ENCODE data around the gene CTNNAL1. TPM values are rescaled to one million over a fixed set of nuclear protein-coding genes. Genes with fewer than 3 reads are reported as not detected.
A peak's percentile ranks its signal among the peaks of the same experiment; 100 is the strongest.
"Not testable (repeated sequence)": the region's sequence is repeated elsewhere in the genome, so short reads cannot be mapped to it uniquely, and the experiment has no call there.

The CTNNAL1 gene
- total RNA-seq, 2 experiments from 2014 or later, result 21.4 to 21.8 TPM

DNA sequence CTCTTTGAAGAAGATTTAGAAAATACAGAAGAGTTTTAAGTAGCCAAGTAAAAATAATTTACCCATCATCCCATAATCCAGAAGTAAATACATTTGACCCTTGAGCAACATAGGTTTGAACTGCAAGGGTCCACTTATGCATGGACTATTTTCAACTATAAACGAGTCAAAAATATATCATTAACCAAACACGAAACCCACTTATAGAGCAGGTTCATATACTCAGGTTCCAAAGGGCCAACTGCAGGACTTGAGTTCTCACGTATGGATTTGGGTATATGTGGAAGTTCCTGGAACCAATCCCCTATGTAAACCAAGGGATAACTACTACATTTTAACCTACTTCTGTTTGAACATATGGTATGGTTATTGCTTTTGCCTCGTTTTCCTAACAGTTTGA lies 73.3 kb downstream of the CTNNAL1 start:
- Mint-ChIP-seq H3K36me3 (ENCODE audit: low read depth) (peaks cover 13% of the 10 kb centered on the region), H3K27ac (no peak overlapping the region), H3K27me3 (ENCODE audit: low read depth) (no peaks in the 10 kb centered on the region), H3K4me1 (ENCODE audit: low read depth) (peaks cover 4% of the 10 kb centered on the region), H3K9me3 (ENCODE audit: insufficient read depth) (no peaks in the 10 kb centered on the region), H3K4me3 (no peak overlapping the region)
- CTCF ChIA-PET, result interaction anchor here (1.6 kb wide), 1 partner anchor 14 kb away, joined by 4 read pairs; no protein-coding TSS in a partner anchor
- no peak for ATAC-seq
- POLR2A ChIA-PET, result no interaction called here
- no peak for DNase-seq

- peaks cover 13% of the 10 kb centered on the region for H3K36me3 Mint-ChIP-seq (ENCODE audit: low read depth)
- H3K9me3 Mint-ChIP-seq (ENCODE audit: insufficient read depth), result no peaks in the 10 kb centered on the region
- ChIA-PET CTCF (no interaction called here), POLR2A (interaction anchor here (0.6 kb wide), 1 partner anchor 29 kb away, joined by 3 read pairs; no protein-coding TSS in a partner anchor)
- no peaks in the 10 kb centered on the region for H3K27me3 Mint-ChIP-seq (ENCODE audit: low read depth)
- H3K4me1 Mint-ChIP-seq (ENCODE audit: low read depth), result peaks cover 17% of the 10 kb centered on the region
- no peak overlapping the region for H3K4me3 Mint-ChIP-seq
- DNase-seq (no peak), ATAC-seq (no peak)
- H3K27ac Mint-ChIP-seq, result no peak overlapping the region
Observed at GRCh38 chr9:108937561-108938305, 75.6 kb downstream of the CTNNAL1 start.

- ChIA-PET POLR2A (interaction anchor here (0.6 to 1.2 kb wide), 3 partner anchors 14 to 76 kb away, joined by 3 to 4 read pairs (median 3); no protein-coding TSS in a partner anchor), CTCF (interaction anchor here (1.1 kb wide), 1 partner anchor 20 kb away, joined by 3 read pairs; no protein-coding TSS in a partner anchor)
- Mint-ChIP-seq H3K27me3 (ENCODE audit: low read depth) (no peaks in the 10 kb centered on the region), H3K27ac (peak within 1 kb of the TSS; percentile 98), H3K4me3 (peak within 1 kb of the TSS; percentile 98), H3K9me3 (ENCODE audit: insufficient read depth) (no peaks in the 10 kb centered on the region), H3K4me1 (ENCODE audit: low read depth) (peaks cover 24% of the 10 kb centered on the region), H3K36me3 (ENCODE audit: low read depth) (peaks cover 11% of the 10 kb centered on the region)
- peak; percentile 77 for ATAC-seq
- peak; percentile 81 for DNase-seq
Observed at GRCh38 chr9:108934323-108934893, 78.9 kb downstream of the CTNNAL1 start, which contains the start of gene ABITRAM. ABITRAM (plus strand) TSS chr9:108934400; CDS start chr9:108934487, 87 bp downstream.

DNA sequence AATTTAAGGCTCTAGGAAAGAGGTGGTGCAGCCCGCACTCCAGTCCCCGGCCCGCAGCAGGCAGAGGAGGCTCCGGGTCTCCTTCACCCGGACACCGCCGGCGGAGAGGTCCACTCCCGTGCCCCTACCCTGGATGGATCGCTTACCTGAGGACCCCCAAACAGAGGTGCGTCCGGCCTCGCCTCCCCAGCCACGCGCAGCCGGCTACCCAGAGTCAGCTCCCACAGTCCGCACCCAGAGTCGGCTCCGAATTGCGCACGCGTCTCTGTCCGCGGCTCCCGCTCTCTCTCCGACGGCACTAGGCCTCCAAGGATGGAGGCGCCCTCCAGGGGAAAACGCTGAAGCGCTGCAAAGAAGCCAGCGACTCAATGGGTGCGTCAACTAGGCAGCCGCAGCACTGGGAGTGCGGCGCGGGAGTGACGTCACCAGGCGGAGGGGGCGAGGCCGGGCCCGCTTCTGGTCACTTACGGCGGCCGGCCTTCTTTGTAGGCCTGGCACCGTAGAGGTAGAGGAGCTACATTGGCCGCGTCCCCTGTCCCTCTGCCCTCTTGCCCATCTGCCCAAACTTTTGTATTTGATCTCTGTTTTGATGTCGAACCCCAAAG lies 79.5 kb downstream of the CTNNAL1 start, which contains the start of gene ELP1:
TSS of gene ELP1 (minus strand) at position 407 of the 605 bp plus-strand sequence. CDS start 2,978 bp downstream, outside the sequence.
- POLR2A ChIA-PET, result interaction anchor here (0.6 to 1.2 kb wide), 2 partner anchors 13 to 77 kb away, joined by 3 to 4 read pairs; no protein-coding TSS in a partner anchor

GRCh38 chr9:108933231-108933717 lies 80.0 kb downstream of the CTNNAL1 start:
- Mint-ChIP-seq H3K9me3 (ENCODE audit: insufficient read depth) (no peaks in the 10 kb centered on the region), H3K4me1 (ENCODE audit: low read depth) (peaks cover 24% of the 10 kb centered on the region), H3K4me3 (peak overlapping the region; percentile 98), H3K27me3 (ENCODE audit: low read depth) (no peaks in the 10 kb centered on the region), H3K36me3 (ENCODE audit: low read depth) (peaks cover 12% of the 10 kb centered on the region), H3K27ac (peak overlapping the region; percentile 98)
- ATAC-seq (no peak), DNase-seq (no peak)
- CTCF ChIA-PET, result no interaction called here
- POLR2A ChIA-PET, result no interaction called here

More for the DNA sequence above, 79.5 kb downstream of the CTNNAL1 start, which contains the start of gene ELP1:
- ATAC-seq, result peak; percentile 90
- DNase-seq, result peak; percentile 94
- H3K27me3 Mint-ChIP-seq (ENCODE audit: low read depth), result no peaks in the 10 kb centered on the region
- peaks cover 24% of the 10 kb centered on the region for H3K4me1 Mint-ChIP-seq (ENCODE audit: low read depth)
- H3K9me3 Mint-ChIP-seq (ENCODE audit: insufficient read depth), result no peaks in the 10 kb centered on the region
- H3K27ac Mint-ChIP-seq, result peak within 1 kb of the TSS; percentile 98
- H3K4me3 Mint-ChIP-seq, result peak within 1 kb of the TSS; percentile 98
- H3K36me3 Mint-ChIP-seq (ENCODE audit: low read depth), result peaks cover 11% of the 10 kb centered on the region
- CTCF ChIA-PET, result interaction anchor here (1.1 kb wide), 1 partner anchor 20 kb away, joined by 3 read pairs; no protein-coding TSS in a partner anchor

GRCh38 chr9:108928386-108928785 lies 84.9 kb downstream of the CTNNAL1 start:
- no peaks in the 10 kb centered on the region for H3K9me3 Mint-ChIP-seq (ENCODE audit: insufficient read depth)
- no peak overlapping the region for H3K27ac Mint-ChIP-seq
- no peak for DNase-seq
- peaks cover 13% of the 10 kb centered on the region for H3K4me1 Mint-ChIP-seq (ENCODE audit: low read depth)
- ChIA-PET CTCF (no interaction called here), POLR2A (no interaction called here)
- no peak for ATAC-seq
- peaks cover 26% of the 10 kb centered on the region for H3K36me3 Mint-ChIP-seq (ENCODE audit: low read depth)
- H3K4me3 Mint-ChIP-seq, result no peak overlapping the region
- H3K27me3 Mint-ChIP-seq (ENCODE audit: low read depth), result no peaks in the 10 kb centered on the region

- Mint-ChIP-seq H3K27ac (no peak overlapping the region), H3K36me3 (ENCODE audit: low read depth) (peaks cover 34% of the 10 kb centered on the region), H3K27me3 (ENCODE audit: low read depth) (no peaks in the 10 kb centered on the region), H3K4me1 (ENCODE audit: low read depth) (no peaks in the 10 kb centered on the region), H3K4me3 (no peak overlapping the region), H3K9me3 (ENCODE audit: insufficient read depth) (no peaks in the 10 kb centered on the region)
- no peak for ATAC-seq
- CTCF ChIA-PET, result no interaction called here
- POLR2A ChIA-PET, result no interaction called here
- DNase-seq, result no peak
Observed at GRCh38 chr9:108924466-108924865, 88.8 kb downstream of the CTNNAL1 start.

DNA sequence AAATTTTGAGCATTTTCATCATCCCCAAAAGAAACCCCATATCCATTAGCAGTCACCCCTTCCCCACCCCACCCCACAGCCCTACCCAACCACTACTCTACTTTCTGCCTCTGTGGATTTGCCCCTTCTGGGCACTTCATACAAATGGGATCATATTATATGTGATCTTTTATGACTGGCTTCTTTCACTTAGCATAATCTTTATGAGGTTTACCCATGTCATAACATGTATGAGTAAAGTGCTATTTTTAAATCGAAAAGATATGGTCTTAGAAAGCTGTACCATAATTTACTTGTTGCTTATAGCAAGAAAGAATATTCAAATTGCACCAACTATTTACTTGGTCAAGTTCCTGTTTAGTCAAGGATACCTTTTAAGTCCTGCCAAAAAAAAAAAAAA lies 92.1 kb downstream of the CTNNAL1 start:
- no peaks in the 10 kb centered on the region for H3K9me3 Mint-ChIP-seq (ENCODE audit: insufficient read depth)
- no peak overlapping the region for H3K4me3 Mint-ChIP-seq
- H3K27ac Mint-ChIP-seq, result no peak overlapping the region
- CTCF ChIA-PET, result interaction anchor here (0.7 kb wide), 1 partner anchor 33 kb away, joined by 3 read pairs; no protein-coding TSS in a partner anchor
- ATAC-seq (no peak), DNase-seq (no peak)
- POLR2A ChIA-PET, result interaction anchor here (0.6 kb wide), 1 partner anchor 13 kb away, joined by 3 read pairs; the partner anchor contains the start of genes ABITRAM and ELP1
- peaks cover 34% of the 10 kb centered on the region for H3K36me3 Mint-ChIP-seq (ENCODE audit: low read depth)
- no peaks in the 10 kb centered on the region for H3K27me3 Mint-ChIP-seq (ENCODE audit: low read depth)
- H3K4me1 Mint-ChIP-seq (ENCODE audit: low read depth), result no peaks in the 10 kb centered on the region

- POLR2A ChIA-PET, result interaction anchor here (0.6 kb wide), 1 partner anchor 14 kb away, joined by 3 read pairs; the partner anchor contains the start of genes ABITRAM and ELP1
- CTCF ChIA-PET; ATAC-seq; H3K27me3 Mint-ChIP-seq (ENCODE audit: low read depth); H3K27ac Mint-ChIP-seq; DNase-seq; H3K4me3 Mint-ChIP-seq; H3K4me1 Mint-ChIP-seq (ENCODE audit: low read depth); H3K9me3 Mint-ChIP-seq (ENCODE audit: insufficient read depth): not testable (repeated sequence)
- peaks cover 33% of the 10 kb centered on the region for H3K36me3 Mint-ChIP-seq (ENCODE audit: low read depth)
Observed at GRCh38 chr9:108920401-108920800, 92.9 kb downstream of the CTNNAL1 start.

DNA sequence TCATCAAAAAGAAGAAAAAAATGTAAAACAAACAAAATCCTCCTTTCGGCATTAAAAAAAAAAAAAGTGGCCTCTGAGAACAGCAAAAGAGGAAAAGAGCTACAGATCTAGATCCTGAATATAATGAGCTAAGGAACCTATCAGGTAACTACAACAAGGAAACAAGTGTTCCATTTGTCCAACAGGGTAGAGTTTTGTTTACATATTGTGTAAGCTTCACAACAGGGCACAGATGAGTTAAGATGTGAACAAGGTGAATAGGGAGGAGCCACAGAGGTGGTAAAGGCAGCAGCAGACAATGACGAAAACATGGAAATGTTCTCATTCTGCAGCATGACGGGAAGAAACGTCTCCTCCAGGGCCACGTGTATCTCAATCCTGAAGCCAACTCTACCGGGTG lies 93.8 kb downstream of the CTNNAL1 start:
- ATAC-seq, result no peak
- DNase-seq, result no peak
- no peaks in the 10 kb centered on the region for H3K4me1 Mint-ChIP-seq (ENCODE audit: low read depth)
- no peaks in the 10 kb centered on the region for H3K27me3 Mint-ChIP-seq (ENCODE audit: low read depth)
- H3K4me3 Mint-ChIP-seq, result no peak overlapping the region
- POLR2A ChIA-PET, result no interaction called here
- H3K36me3 Mint-ChIP-seq (ENCODE audit: low read depth), result peaks cover 29% of the 10 kb centered on the region
- no peaks in the 10 kb centered on the region for H3K9me3 Mint-ChIP-seq (ENCODE audit: insufficient read depth)
- CTCF ChIA-PET, result interaction anchor here (0.8 kb wide), 1 partner anchor 35 kb away, joined by 3 read pairs; no protein-coding TSS in a partner anchor
- H3K27ac Mint-ChIP-seq, result no peak overlapping the region

DNA sequence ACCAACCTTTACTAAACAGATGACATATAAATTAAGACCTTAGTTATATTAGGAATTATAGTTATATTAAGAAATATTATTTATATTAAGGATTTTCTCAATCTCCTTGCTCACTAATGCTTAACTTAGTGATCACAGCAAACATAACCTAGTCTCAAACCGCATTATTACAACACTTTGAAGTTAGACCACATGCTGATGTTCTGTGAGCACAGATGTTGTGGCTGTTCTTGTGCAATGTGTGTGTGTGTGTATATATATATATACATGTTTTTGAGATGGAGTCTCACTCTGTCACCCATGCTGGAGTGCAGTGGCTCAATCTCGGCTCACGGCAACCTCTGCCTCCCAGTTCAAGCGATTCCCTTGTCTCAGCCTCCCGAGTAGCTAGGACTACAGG lies 99.9 kb downstream of the CTNNAL1 start:
- Mint-ChIP-seq H3K27me3 (ENCODE audit: low read depth) (no peaks in the 10 kb centered on the region), H3K9me3 (ENCODE audit: insufficient read depth) (no peaks in the 10 kb centered on the region), H3K4me1 (ENCODE audit: low read depth) (peaks cover 10% of the 10 kb centered on the region), H3K27ac (no peak overlapping the region), H3K4me3 (no peak overlapping the region), H3K36me3 (ENCODE audit: low read depth) (peaks cover 39% of the 10 kb centered on the region)
- ChIA-PET POLR2A (no interaction called here), CTCF (no interaction called here)
- DNase-seq, result no peak
- ATAC-seq, result no peak
